HepG2 (cell line): ENCODE measurements around the gene CPT1C. TPM values are rescaled to one million over a fixed set of nuclear protein-coding genes. Genes with fewer than 3 reads are reported as not detected.

Experiments
- BCL6 ChIP-seq: IDR thresholded peaks from 2 replicates; pipeline ENCODE4 v1.6.1; 2016; ENCODE audit warnings: missing genetic modification reagents, missing compliant biosample characterization
- BRCA1 ChIP-seq: sonication (generic); formaldehyde crosslinking; IDR thresholded peaks from 2 replicates; pipeline ENCODE4 v1.4.0; 2020; ENCODE audit warnings: missing genetic modification reagents
- DMAP1 ChIP-seq: IDR thresholded peaks from 2 replicates; pipeline ENCODE4 v1.6.1; 2016
- HIVEP1 ChIP-seq: sonication (generic); formaldehyde crosslinking; IDR thresholded peaks from 2 replicates; pipeline ENCODE4 v1.4.0; 2020; ENCODE audit warnings: mild to moderate bottlenecking, missing genetic modification reagents
- JUND ChIP-seq: sonication (generic); formaldehyde crosslinking; IDR thresholded peaks from 2 replicates; pipeline ENCODE4 v1.8.0; 2022; ENCODE audit warnings: mild to moderate bottlenecking, missing genetic modification reagents
- SKI ChIP-seq: fragments of 450-650 bp; IDR thresholded peaks from one replicate; pipeline ENCODE4 v1.6.1; 2018; ENCODE audit warnings: mild to moderate bottlenecking; ENCODE audit not compliant: partially characterized antibody
- SNRNP70 ChIP-seq: fragments of 200-400 bp; formaldehyde crosslinking; IDR thresholded peaks from 2 replicates; pipeline ENCODE4 v1.6.1; 2017; ENCODE audit warnings: mild to moderate bottlenecking, low read depth, low read length, moderate library complexity
- SRF ChIP-seq: IDR thresholded peaks from 2 replicates; pipeline ENCODE4 v1.6.1; 2011; ENCODE audit warnings: mild to moderate bottlenecking, low read depth, low read length, moderate library complexity
- SRSF9 ChIP-seq: fragments of 200-400 bp; formaldehyde crosslinking; IDR thresholded peaks from 2 replicates; pipeline ENCODE4 v1.6.1; 2018; ENCODE audit warnings: borderline replicate concordance, mild to moderate bottlenecking, low read depth, low read length; ENCODE audit not compliant: insufficient read depth, poor library complexity, severe bottlenecking
- STAG1 ChIP-seq: sonication (generic); formaldehyde crosslinking; IDR thresholded peaks from 2 replicates; pipeline ENCODE4 v1.4.0; 2020; ENCODE audit warnings: missing genetic modification reagents
- ZFP82 ChIP-seq: sonication (generic); formaldehyde crosslinking; IDR thresholded peaks from 2 replicates; pipeline ENCODE4 v1.5.1; 2020; ENCODE audit warnings: mild to moderate bottlenecking, missing genetic modification reagents, borderline replicate concordance
- ZNF251 ChIP-seq: sonication (generic); formaldehyde crosslinking; IDR thresholded peaks from 2 replicates; pipeline ENCODE4 v1.9.0; 2021; ENCODE audit warnings: mild to moderate bottlenecking, missing genetic modification reagents
- ZNF383 ChIP-seq: sonication (generic); formaldehyde crosslinking; IDR thresholded peaks from 2 replicates; pipeline ENCODE4 v1.4.0; 2020; ENCODE audit warnings: missing genetic modification reagents, mild to moderate bottlenecking, borderline replicate concordance
- ZNF790 ChIP-seq: sonication (generic); formaldehyde crosslinking; IDR thresholded peaks from 2 replicates; pipeline ENCODE4 v1.8.0; 2022; ENCODE audit warnings: missing genetic modification reagents, mild to moderate bottlenecking, borderline replicate concordance
- ZNF792 ChIP-seq: IDR thresholded peaks from 2 replicates; pipeline ENCODE4 v1.6.1; 2016
- polyA plus RNA-seq, 8 experiments: library from polyadenylated mRNA; depleted of rRNA in 3 of 8; stranded (reverse) in 7 of 8; unstranded in 1 of 8; fragments of >200 nt; fragmentation: Illumina TruSeq in 4 of 8; extraction: Trizol in 4 of 8; gene quantifications; 2 replicates each; pipeline versions ENCODE4 v1.2.1 to v1.2.3, GENCODE V29; 2011 to 2016; ENCODE audit warnings: low read depth in 4 of 8, missing spikeins in 1 of 8, mixed read lengths in 1 of 8; ENCODE audit not compliant: insufficient read depth in 1 of 8
- total RNA-seq, 5 experiments: library from RNA; depleted of rRNA; stranded (reverse); fragments of >200 nt; fragmentation: Illumina TruSeq; extraction: Trizol; gene quantifications; 2 replicates each; pipeline ENCODE4 v1.2.3, GENCODE V29; 2016; ENCODE audit warnings: low read depth in 1 of 5
- TF ChIP-seq, protein P1 (sequence below): sonication (generic); formaldehyde crosslinking; IDR thresholded peaks from 2 replicates; pipeline ENCODE4 v1.8.1; 2023; ENCODE audit warnings: missing genetic modification reagents, inconsistent platforms, borderline replicate concordance
- TF ChIP-seq, protein P2 (sequence below), 2 experiments: fragments of 450-650 bp in 1 of 2; sonication (generic) in 1 of 2; formaldehyde crosslinking; IDR thresholded peaks; 2 replicates each; pipeline versions ENCODE4 v1.5.0 to v1.8.0; 2020 to 2022; ENCODE audit warnings: mild to moderate bottlenecking in 1 of 2, missing genetic modification reagents in 1 of 2
- TF ChIP-seq, protein P3 (sequence below): sonication (generic); formaldehyde crosslinking; IDR thresholded peaks from 2 replicates; pipeline ENCODE4; 2020; ENCODE audit warnings: missing genetic modification reagents, mild to moderate bottlenecking, borderline replicate concordance
- TF ChIP-seq, protein P4 (sequence below): sonication (generic); formaldehyde crosslinking; IDR thresholded peaks from 2 replicates; pipeline ENCODE4 v1.4.0; 2020; ENCODE audit warnings: mild to moderate bottlenecking, missing genetic modification reagents
- TF ChIP-seq, protein P5 (sequence below): sonication (generic); formaldehyde crosslinking; conservative IDR thresholded peaks from 2 replicates; pipeline ENCODE4 v1.5.0; 2020; ENCODE audit warnings: missing genetic modification reagents

Gene CPT1C
- total and polyA plus RNA-seq, 2 of the 13 experiments (the other 11 are each of a cell fraction or from before 2014, with no cell fraction given), result 0.18 TPM; not detected in 1

DNA sequence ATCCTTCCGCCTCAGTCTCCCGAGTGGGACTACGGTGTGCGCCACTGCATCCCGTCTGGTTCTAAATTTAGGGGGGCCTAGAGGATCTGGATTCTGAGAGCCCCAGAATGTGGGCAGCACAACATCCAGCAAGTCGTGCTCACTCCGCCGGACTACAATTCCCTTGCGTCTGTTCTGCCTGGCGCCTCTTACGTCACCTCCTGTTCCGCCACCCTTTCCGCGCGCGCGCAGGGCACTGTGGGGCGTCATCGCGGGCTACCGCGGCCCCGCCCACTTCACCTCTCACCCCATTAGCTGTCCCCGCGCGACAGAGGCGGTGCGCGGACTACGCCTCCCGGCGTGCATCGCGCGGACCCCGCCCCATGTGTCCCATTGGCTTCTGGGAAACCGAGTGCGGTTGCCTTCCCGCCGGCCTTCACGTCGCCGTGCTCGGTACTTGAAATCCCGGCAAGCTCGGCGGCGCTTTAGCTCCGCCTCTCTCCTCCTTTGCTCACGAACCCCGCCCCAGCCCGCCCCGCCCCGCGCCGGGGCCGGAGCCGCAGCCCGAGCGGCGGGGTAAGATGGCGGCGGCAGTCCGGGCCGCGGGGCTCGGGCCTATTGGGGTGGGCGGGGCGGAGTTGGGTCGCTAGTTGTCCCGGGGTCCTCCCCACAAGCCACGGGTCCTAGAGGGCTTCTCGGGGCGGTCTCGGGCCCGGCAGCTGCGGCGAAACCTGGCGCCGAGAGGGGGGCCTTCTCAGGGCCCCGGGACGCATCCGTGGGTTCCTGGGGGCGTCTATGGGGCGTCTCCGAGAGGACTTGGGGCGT, 49.0 kb upstream of the CPT1C start, which contains the start of gene SCAF1 (continued):
- TF ChIP-seq HIVEP1 (CRISPR knock-in tag) (0 out of 2 replicates have a peak, but pooled peaks have one; percentile 23), STAG1 (no peak), SNRNP70 (no peak), ZNF383 (CRISPR knock-in tag) (no peak), BCL6 (CRISPR knock-in tag) (peak; percentile 48; the same call in 1 of the 2 replicates), DMAP1 (CRISPR knock-in tag) (peak; percentile 68; the same call in 1 of the 2 replicates), ZFP82 (peak; percentile 86; the same call in 1 of the 2 replicates), JUND (peak; percentile 69; the same call in 1 of the 2 replicates), BRCA1 (no peak), SRSF9 (no peak), ZNF251 (no peak), SKI (peak; percentile 64), SRF (0 out of 2 replicates have a peak, but pooled peaks have one; percentile 11), ZNF792 (CRISPR knock-in tag) (0 out of 2 replicates have a peak, but pooled peaks have one; percentile 42), ZNF790 (peak; percentile 53; the same call in 1 of the 2 replicates)
- TF ChIP-seq, protein P1, sequence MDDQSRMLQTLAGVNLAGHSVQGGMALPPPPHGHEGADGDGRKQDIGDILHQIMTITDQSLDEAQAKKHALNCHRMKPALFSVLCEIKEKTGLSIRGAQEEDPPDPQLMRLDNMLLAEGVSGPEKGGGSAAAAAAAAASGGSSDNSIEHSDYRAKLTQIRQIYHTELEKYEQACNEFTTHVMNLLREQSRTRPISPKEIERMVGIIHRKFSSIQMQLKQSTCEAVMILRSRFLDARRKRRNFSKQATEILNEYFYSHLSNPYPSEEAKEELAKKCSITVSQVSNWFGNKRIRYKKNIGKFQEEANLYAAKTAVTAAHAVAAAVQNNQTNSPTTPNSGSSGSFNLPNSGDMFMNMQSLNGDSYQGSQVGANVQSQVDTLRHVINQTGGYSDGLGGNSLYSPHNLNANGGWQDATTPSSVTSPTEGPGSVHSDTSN (CRISPR knock-in tag), result no peak
- TF ChIP-seq, protein P2, sequence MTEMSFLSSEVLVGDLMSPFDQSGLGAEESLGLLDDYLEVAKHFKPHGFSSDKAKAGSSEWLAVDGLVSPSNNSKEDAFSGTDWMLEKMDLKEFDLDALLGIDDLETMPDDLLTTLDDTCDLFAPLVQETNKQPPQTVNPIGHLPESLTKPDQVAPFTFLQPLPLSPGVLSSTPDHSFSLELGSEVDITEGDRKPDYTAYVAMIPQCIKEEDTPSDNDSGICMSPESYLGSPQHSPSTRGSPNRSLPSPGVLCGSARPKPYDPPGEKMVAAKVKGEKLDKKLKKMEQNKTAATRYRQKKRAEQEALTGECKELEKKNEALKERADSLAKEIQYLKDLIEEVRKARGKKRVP (CRISPR knock-in tag; IDR thresholded peaks at IDR 0.05), result peak in 1 of 2 experiments; percentile 72; a peak in 2 of 4 replicates
- TF ChIP-seq, protein P3, sequence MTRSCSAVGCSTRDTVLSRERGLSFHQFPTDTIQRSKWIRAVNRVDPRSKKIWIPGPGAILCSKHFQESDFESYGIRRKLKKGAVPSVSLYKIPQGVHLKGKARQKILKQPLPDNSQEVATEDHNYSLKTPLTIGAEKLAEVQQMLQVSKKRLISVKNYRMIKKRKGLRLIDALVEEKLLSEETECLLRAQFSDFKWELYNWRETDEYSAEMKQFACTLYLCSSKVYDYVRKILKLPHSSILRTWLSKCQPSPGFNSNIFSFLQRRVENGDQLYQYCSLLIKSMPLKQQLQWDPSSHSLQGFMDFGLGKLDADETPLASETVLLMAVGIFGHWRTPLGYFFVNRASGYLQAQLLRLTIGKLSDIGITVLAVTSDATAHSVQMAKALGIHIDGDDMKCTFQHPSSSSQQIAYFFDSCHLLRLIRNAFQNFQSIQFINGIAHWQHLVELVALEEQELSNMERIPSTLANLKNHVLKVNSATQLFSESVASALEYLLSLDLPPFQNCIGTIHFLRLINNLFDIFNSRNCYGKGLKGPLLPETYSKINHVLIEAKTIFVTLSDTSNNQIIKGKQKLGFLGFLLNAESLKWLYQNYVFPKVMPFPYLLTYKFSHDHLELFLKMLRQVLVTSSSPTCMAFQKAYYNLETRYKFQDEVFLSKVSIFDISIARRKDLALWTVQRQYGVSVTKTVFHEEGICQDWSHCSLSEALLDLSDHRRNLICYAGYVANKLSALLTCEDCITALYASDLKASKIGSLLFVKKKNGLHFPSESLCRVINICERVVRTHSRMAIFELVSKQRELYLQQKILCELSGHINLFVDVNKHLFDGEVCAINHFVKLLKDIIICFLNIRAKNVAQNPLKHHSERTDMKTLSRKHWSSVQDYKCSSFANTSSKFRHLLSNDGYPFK (CRISPR knock-in tag), result peak; percentile 58; the same call in 1 of the 2 replicates
- TF ChIP-seq, protein P4, sequence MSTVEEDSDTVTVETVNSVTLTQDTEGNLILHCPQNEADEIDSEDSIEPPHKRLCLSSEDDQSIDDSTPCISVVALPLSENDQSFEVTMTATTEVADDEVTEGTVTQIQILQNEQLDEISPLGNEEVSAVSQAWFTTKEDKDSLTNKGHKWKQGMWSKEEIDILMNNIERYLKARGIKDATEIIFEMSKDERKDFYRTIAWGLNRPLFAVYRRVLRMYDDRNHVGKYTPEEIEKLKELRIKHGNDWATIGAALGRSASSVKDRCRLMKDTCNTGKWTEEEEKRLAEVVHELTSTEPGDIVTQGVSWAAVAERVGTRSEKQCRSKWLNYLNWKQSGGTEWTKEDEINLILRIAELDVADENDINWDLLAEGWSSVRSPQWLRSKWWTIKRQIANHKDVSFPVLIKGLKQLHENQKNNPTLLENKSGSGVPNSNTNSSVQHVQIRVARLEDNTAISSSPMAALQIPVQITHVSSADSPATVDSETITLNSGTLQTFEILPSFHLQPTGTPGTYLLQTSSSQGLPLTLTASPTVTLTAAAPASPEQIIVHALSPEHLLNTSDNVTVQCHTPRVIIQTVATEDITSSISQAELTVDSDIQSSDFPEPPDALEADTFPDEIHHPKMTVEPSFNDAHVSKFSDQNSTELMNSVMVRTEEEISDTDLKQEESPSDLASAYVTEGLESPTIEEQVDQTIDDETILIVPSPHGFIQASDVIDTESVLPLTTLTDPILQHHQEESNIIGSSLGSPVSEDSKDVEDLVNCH (CRISPR knock-in tag), result no peak
- TF ChIP-seq, protein P5, sequence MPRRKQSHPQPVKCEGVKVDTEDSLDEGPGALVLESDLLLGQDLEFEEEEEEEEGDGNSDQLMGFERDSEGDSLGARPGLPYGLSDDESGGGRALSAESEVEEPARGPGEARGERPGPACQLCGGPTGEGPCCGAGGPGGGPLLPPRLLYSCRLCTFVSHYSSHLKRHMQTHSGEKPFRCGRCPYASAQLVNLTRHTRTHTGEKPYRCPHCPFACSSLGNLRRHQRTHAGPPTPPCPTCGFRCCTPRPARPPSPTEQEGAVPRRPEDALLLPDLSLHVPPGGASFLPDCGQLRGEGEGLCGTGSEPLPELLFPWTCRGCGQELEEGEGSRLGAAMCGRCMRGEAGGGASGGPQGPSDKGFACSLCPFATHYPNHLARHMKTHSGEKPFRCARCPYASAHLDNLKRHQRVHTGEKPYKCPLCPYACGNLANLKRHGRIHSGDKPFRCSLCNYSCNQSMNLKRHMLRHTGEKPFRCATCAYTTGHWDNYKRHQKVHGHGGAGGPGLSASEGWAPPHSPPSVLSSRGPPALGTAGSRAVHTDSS (CRISPR knock-in tag), result no peak
